ENCODE results near the gene DNER. TPM values are rescaled to one million over a fixed set of nuclear protein-coding genes. Genes with fewer than 3 reads are reported as not detected.

DNER gene
- total RNA-seq, 4 donors from 2014 or later = 0.41 to 2.6 (median 1.2) TPM

GRCh38 chr2:229708335-229708734 is 6.0 kb downstream of the DNER start:
- no peak for DNase-seq
- Histone ChIP-seq H3K9me3 (no peaks in the 10 kb centered on the region), H3K27ac (no peak overlapping the region), H3K4me1 (peaks cover 0 to under 1% of the 10 kb centered on the region in 2 donors), H3K36me3 (no peaks in the 10 kb centered on the region), H3K4me3 (no peak overlapping the region), H3K27me3 (peaks cover 25 to 28% (median 27%) of the 10 kb centered on the region in 3 donors)
- intact Hi-C loops (cut with DNase I; ENCODE audit: low total_unique reads) (no loop called here), in situ Hi-C loops (cut with MboI; ENCODE audit: low sequenced_read_pairs in 4 of 4) (no loop called here)
- TF ChIP-seq CTCF (IDR thresholded peaks at IDR 0.05 in 4 of 5, conservative IDR thresholded peaks at IDR 0.05 in 1 of 5) = no peak
- no peak for TF ChIP-seq POLR2A (IDR thresholded peaks at IDR 0.05)
- ATAC-seq = no peak

- H3K27ac ChIP-seq = no peak overlapping the region
- H3K4me3 ChIP-seq = no peak overlapping the region
- H3K36me3 ChIP-seq = no peaks in the 10 kb centered on the region
- H3K9me3 ChIP-seq = no peaks in the 10 kb centered on the region
- in situ Hi-C loops (cut with MboI; ENCODE audit: low sequenced_read_pairs in 4 of 4) (no loop called here), intact Hi-C loops (cut with DNase I; ENCODE audit: low total_unique reads) (no loop called here)
- ATAC-seq (no peak), DNase-seq (no peak)
- H3K27me3 ChIP-seq = peaks cover 0 to 3% (median 0%) of the 10 kb centered on the region in 3 donors
- no peak for TF ChIP-seq POLR2A (IDR thresholded peaks at IDR 0.05)
- TF ChIP-seq CTCF (IDR thresholded peaks at IDR 0.05 in 4 of 5, conservative IDR thresholded peaks at IDR 0.05 in 1 of 5) = no peak
- no peaks in the 10 kb centered on the region for H3K4me1 ChIP-seq
These were observed 10.3 kb downstream of the DNER start for GRCh38 chr2:229703909-229704630.

- no peak for ATAC-seq
- H3K9me3 ChIP-seq = no peaks in the 10 kb centered on the region
- no peak for DNase-seq
- H3K36me3 ChIP-seq = no peaks in the 10 kb centered on the region
- intact Hi-C loops (cut with DNase I; ENCODE audit: low total_unique reads) = no loop called here
- peaks cover 0 to 3% (median 0%) of the 10 kb centered on the region in 3 donors for H3K27me3 ChIP-seq
- TF ChIP-seq CTCF (IDR thresholded peaks at IDR 0.05 in 4 of 5, conservative IDR thresholded peaks at IDR 0.05 in 1 of 5) = no peak
- TF ChIP-seq POLR2A (IDR thresholded peaks at IDR 0.05) = no peak
- H3K27ac ChIP-seq = no peak overlapping the region
- in situ Hi-C loops (cut with MboI; ENCODE audit: low sequenced_read_pairs in 4 of 4) = no loop called here
- H3K4me1 ChIP-seq = no peaks in the 10 kb centered on the region
- H3K4me3 ChIP-seq = no peak overlapping the region
These were observed 12.6 kb downstream of the DNER start for GRCh38 chr2:229701716-229702115.

DNA sequence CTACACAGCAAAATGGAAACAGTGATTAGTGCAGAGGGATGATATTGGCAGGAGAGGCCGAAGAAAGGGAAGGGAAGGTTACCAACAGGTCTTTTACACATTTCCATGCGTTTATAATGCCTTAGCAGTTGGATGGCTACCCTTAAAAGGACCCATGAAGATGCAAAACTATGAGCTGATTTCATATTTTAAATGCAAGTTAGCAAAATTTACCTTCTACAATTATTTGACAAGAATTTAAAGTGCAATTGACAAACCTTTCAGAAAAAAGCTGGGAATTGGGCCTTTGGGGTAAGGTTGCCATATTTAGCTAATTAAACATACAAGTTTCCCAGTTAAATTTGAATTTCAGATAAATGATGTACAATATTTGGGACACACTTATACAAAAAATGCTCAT is 13.3 kb downstream of the DNER start:
- Histone ChIP-seq H3K27me3 (peaks cover 0 to 3% (median 0%) of the 10 kb centered on the region in 3 donors), H3K4me3 (no peak overlapping the region), H3K9me3 (no peaks in the 10 kb centered on the region), H3K4me1 (no peaks in the 10 kb centered on the region), H3K36me3 (no peaks in the 10 kb centered on the region), H3K27ac (no peak overlapping the region)
- ATAC-seq (no peak), DNase-seq (no peak)
- intact Hi-C loops (cut with DNase I; ENCODE audit: low total_unique reads) (no loop called here), in situ Hi-C loops (cut with MboI; ENCODE audit: low sequenced_read_pairs in 4 of 4) (no loop called here)
- TF ChIP-seq CTCF (IDR thresholded peaks at IDR 0.05 in 4 of 5, conservative IDR thresholded peaks at IDR 0.05 in 1 of 5) (no peak), POLR2A (IDR thresholded peaks at IDR 0.05) (no peak)

Measured in gastrocnemius medialis (tissue), 4 donors.